NCI-H2227 treated with DMSO at 0.1 percent for 48 hours (cell line): Measurements from ENCODE around the gene MGAT4B.

Experiments used
- DNase-seq: peaks from one replicate; lab custom pipeline; 2025; lab: John Stamatoyannopoulos, UW

The MGAT4B gene

GRCh38 chr5:179768326-179769085, 38.2 kb downstream of the MGAT4B start:
- DNase-seq = no peak

DNA sequence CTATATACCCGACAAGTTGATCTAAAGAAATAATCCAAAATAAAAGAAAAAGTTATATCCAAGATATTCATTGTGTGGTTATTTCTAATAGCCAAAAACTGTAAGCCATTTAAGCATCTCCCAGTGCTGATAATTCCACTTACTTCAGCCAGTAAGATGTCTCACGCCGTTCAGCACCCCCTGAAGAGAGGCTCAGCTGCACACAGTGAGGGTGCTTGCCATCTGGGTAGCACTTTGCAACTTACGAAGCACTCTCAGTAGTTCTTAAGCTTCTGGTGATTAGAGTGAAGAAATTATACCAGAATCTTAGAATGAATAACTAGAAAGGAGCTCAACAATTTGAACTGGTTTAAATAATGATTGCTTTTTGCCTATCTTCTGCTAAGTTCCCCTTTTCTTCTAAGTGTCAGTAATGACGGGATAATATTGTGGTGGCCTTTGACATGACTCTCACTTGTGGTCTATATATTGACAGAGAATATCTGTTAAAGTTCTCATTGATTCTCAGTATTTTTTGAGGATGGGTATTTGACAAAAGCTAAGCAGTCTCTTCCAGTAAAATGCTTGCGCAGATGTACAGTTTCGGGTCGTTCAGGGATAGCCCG, 39.1 kb downstream of the MGAT4B start:
- no peak for DNase-seq

DNA sequence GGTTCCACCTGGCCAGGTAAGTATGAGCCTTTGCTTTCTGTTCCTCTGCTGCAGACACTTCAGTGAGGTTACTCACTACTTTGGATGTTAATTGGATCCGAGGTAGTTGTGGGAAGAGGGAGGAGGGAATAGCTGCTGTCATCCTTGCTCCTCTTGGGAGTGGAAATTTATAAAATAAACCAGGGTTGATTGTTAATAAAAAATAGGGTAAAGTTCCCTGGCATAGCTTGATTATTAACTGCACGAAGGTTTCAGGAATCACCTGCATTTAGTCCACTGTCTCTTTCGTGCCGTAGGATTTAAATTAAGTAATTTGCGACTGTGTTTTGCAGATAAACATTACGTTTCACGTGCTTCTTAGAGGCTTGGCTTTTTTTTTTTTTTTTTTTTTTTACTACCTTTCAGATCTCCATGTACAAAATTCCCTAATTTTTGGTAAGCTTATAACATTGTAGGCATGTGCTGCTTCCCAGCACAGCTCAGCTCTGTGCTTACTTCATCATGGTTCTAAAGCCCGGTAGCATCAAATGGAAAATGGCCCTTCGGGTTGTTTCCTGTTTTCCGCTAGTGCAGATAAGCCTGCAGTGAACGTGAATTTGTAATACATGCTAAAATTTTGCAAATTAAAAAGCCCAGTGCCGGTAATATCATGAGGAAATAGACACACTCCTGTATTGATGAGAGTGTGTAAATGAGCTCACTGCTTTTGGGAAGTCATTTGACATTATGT, 39.8 kb downstream of the MGAT4B start:
- DNase-seq = no peak

DNA sequence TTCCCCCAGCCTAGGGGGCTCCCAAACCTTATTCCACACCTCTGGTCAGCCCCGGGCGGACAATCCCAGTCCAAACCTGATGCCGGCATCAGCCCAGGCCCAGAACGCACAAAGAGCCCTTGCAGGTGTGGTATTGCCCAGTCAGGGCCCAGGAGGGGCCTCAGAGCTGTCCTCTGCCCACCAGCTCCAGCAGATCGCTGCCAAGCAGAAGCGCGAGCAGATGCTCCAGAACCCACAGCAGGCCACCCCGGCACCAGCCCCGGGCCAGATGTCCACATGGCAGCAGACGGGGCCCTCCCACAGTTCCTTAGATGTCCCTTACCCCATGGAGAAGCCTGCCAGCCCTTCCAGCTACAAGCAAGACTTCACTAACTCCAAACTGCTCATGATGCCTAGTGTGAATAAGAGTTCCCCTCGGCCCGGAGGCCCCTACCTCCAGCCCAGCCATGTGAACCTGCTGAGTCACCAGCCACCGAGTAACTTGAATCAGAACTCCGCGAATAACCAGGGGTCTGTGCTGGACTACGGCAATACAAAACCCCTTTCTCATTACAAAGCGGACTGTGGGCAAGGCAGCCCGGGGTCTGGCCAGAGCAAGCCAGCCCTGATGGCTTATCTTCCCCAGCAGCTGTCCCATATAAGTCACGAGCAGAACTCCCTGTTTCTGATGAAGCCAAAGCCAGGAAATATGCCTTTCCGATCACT, 40.5 kb downstream of the MGAT4B start:
- DNase-seq = no peak

DNA sequence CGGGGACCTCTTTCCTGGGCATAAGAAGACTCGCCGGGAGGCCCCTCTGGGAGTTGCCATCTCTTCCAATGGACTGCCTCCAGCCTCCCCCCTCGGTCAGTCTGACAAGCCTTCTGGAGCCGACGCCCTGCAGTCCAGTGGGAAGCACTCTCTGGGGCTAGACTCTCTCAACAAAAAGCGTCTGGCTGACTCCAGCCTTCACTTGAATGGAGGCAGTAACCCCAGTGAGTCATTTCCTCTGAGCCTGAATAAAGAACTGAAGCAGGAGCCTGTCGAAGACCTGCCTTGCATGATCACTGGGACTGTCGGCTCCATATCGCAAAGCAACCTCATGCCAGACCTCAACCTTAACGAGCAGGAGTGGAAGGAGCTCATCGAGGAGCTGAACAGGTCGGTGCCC, 41.3 kb downstream of the MGAT4B start:
- no peak for DNase-seq

DNA sequence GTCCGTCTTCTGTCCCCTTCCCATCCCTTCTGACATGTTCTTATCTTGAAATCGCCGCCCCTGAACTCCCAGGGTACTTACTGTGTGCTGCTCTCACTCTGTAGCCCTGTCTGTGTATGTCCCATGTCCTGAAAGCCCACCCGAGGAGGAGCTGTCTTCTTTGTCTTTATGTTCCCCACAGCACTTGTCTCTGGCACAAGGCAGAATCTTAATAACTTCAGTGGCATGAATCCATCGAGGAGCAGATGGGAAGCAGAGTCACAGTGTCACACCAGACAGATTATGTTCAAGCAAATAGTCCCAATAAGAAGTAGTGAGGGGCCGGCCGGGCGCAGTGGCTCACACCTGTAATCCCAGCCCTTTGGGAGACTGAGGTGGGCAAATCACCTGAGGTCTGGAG, 42.6 kb downstream of the MGAT4B start:
- DNase-seq = no peak

GRCh38 chr5:179763215-179763945, 43.3 kb downstream of the MGAT4B start:
- peak; percentile 27 for DNase-seq

- DNase-seq = no peak
Observed at GRCh38 chr5:179762781-179763176, 43.9 kb downstream of the MGAT4B start.

DNA sequence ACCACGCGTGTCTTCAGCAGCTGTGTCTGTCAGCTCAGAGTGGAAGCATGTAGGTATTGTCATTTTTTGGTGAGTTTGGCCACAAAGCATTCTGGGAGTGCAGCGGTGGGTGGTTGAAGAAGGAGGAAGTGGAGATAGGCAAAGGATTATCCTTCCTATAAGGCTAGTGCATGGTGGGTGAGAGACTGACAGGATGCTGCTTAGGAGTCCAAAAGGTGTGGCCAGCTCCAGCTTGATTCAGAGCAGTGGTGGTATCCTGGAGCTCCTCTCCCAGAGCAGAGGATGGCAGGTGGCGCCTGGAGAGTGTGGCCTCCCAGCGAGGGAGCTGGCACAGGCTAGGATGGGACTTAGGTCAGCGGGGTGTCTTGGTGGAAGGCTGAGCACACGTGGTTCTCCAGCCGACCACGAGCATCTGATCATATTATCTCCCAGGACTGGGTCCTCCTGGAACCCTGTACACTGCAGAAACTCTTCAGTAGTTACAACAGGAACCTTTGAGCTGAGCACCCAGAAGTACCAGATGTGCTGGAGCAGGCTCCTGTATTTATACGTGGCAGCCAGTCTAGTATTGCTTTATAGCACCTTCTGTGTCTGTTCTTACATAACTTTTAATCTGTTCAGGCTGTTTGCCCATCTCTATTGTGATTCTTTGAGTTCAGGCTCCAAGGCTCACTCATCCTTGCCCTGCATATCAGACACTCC, 44.4 kb downstream of the MGAT4B start:
- peak; percentile 4 for DNase-seq

DNA sequence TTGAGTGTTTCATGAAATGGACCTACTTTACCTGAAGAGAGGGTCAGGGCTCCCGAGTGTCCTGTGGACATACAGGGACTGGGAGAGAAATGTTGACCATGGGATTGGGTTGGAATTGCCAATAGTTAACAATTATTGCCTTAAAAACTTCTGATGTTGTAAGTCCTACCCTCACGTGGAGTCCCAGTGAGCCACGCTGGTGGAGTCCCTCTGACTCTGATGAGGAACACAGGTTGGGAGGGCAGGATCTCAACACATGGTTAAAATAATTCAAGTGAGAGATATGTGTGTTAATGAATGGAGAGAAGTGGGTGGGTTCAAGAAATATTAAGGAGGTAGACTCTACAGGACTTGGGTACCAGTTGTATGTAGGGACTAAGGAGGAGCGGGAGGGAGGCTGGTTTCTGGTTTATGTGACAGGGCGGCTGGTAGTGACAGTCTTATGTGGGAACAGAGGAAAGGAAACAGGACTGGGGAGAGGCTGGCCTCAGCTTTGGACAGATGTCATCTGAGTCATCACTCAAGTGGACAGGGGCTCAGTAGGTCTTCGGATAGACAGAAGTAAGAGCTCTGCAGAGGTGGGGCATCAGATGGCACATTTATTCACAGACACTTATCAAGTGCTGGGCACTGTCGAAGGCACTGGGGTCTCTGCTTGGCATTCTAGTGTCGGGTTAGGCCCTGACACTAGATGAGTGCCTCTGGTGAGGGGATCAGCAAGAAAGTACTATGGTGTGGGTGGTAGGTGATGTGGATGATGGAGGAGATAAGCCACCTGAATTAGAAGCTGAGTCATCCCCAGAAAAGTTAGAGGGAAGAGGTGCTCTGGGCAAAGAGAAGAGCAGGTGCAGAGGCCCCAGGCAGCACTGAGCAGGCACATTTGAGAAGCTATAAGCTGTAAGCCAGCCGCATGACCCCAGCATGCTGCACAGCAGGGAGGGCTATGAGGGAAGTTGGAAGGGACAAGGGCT, 46.8 kb downstream of the MGAT4B start:
- DNase-seq = no peak

- DNase-seq = no peak
Observed at GRCh38 chr5:179758955-179759354, 47.7 kb downstream of the MGAT4B start.

GRCh38 chr5:179755022-179755421, 51.6 kb downstream of the MGAT4B start:
- peak; percentile 43 for DNase-seq

DNA sequence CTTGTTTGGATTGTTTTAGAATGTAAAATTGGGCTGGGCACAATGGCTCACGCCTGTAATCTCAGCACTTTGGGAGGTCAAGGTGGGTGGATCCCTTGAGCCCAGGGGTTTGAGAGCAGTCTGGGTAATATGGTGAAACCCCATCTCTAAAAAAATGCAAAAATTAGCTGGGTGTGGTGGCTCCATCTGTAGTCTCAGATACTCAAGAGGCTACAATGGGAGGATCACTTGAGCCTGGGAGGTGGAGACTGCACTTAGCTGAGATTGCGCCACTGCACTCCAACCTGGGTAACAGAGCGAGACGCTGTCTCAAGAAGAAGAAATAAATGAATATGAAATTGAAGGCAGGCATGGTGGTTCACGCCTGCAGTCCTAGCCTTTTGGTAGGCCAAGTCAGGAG, 52.7 kb downstream of the MGAT4B start:
- DNase-seq = no peak

DNA sequence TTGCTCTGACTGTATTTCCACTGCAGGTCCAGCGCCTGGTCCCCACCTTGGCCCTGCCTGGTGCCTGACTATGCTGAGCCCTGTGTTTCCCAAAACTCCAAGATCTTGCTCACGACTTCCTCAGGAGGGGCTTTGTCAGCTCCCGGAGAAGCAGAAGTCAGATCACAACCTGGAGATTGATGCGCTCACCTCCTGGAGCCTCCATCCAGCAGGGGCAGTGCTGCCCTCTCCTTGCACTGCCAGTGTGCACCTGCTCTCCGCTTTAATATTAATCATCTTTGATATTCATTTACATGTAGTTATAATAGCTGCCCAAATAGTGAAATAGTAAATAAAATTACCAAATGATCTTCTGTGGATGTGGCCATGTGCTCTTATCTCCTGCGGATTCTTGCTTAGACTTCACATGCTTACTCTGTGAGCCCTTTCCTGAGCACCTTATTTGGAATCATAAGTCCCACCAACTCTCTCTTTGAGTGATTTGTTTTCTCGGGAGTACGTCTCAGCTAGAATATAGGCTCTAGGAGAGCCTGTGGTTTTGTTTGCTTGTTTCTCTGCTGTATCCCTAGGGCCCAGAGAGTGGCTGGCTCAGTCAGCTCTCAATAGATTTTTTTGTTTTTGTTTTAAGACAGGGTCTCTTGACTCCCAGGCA, 56.7 kb downstream of the MGAT4B start:
- DNase-seq = no peak

DNA sequence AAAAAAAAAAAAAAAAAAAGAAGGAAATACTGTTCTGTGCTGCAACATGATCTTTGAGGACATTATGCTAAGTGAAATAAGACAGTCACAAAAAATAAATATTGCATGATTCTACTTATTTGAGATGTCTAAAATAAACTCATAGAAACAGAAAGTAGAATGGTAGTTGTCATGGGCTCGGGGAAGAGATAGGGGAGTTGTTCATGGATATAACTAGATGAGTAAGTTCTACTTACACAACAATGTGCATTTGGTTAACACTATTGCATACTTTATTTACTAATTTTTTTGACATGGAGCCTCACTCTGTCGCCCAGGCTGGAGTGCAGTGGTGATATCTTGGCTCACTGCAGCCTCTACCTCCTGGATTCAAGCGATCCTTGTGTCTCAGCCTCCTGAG, 58.9 kb downstream of the MGAT4B start:
- DNase-seq = no peak
